ENCODE measurements around the gene LYZ.

GRCh38 chr12:69328426-69328825 is 19.8 kb upstream of the LYZ start:
- TF ChIP-seq ELF4 (IDR thresholded peaks at IDR 0.05), result no peak
- TF ChIP-seq FOXK2 (IDR thresholded peaks at IDR 0.05), result no peak
- no peak for TF ChIP-seq PKNOX1 (IDR thresholded peaks at IDR 0.05)
- no peak for TF ChIP-seq ZNF384 (IDR thresholded peaks at IDR 0.05)
- no peak for TF ChIP-seq SP1 (IDR thresholded peaks at IDR 0.05)
- TF ChIP-seq SUZ12 (IDR thresholded peaks at IDR 0.05), result no peak
- TF ChIP-seq HDGF (IDR thresholded peaks at IDR 0.05; ENCODE audit: borderline replicate concordance), result no peak
- TF ChIP-seq CTBP1 (IDR thresholded peaks at IDR 0.05; ENCODE audit: borderline replicate concordance), result no peak
